Endodermal cell (in vitro differentiated cells): Measurements from ENCODE around the gene APIP. TPM values are rescaled to one million over a fixed set of nuclear protein-coding genes. Genes with fewer than 3 reads are reported as not detected.

Experiments used
- DNase-seq: peaks from one replicate; pipeline ENCODE4 v3.0.0-alpha.2; 2017
- H3K27ac ChIP-seq: 2 replicates; pipeline ENCODE4 v1.5.1; 2013; ENCODE audit warnings: mild to moderate bottlenecking, low read depth, low read length, moderate library complexity
- H3K27me3 ChIP-seq: 2 replicates; pipeline ENCODE4 v1.6.1; 2013; ENCODE audit warnings: mild to moderate bottlenecking, low read length, moderate library complexity; ENCODE audit not compliant: insufficient read depth, control insufficient read depth, poor library complexity, severe bottlenecking
- H3K36me3 ChIP-seq: 2 replicates; pipeline ENCODE4 v1.7.0; 2013; ENCODE audit warnings: mild to moderate bottlenecking, low read length, moderate library complexity; ENCODE audit not compliant: control insufficient read depth, insufficient read depth
- H3K4me1 ChIP-seq: one replicate; pipeline ENCODE4 v1.7.0; 2013; ENCODE audit warnings: low read length; ENCODE audit not compliant: control insufficient read depth, insufficient read depth
- H3K4me3 ChIP-seq: 2 replicates; pipeline ENCODE4 v1.5.1; 2013; ENCODE audit warnings: mild to moderate bottlenecking, low read length, moderate library complexity
- H3K9ac ChIP-seq: 2 replicates; pipeline ENCODE4 v1.6.1; 2013; ENCODE audit warnings: mild to moderate bottlenecking, low read length, moderate library complexity; ENCODE audit not compliant: poor library complexity, severe bottlenecking; ENCODE audit errors: extremely low read depth
- H3K9me3 ChIP-seq: 2 replicates; pipeline ENCODE4 v1.6.1; 2013; ENCODE audit warnings: mild to moderate bottlenecking, low read length, moderate library complexity; ENCODE audit not compliant: control insufficient read depth
- H3K27ac Mint-ChIP-seq: 2 replicates; pipeline ENCODE4 v1.8.0; 2020; ENCODE audit warnings: mixed read lengths
- H3K27me3 Mint-ChIP-seq: 2 replicates; pipeline ENCODE4 v1.8.0; 2021; ENCODE audit warnings: mild to moderate bottlenecking, mixed read lengths; ENCODE audit not compliant: insufficient read depth
- H3K36me3 Mint-ChIP-seq: 2 replicates; pipeline ENCODE4 v1.8.0; 2020; ENCODE audit warnings: low read depth, mixed read lengths
- H3K4me1 Mint-ChIP-seq: 2 replicates; pipeline ENCODE4 v1.8.0; 2020; ENCODE audit warnings: mixed read lengths
- H3K4me3 Mint-ChIP-seq: 2 replicates; pipeline ENCODE4 v1.8.0; 2020; ENCODE audit warnings: mild to moderate bottlenecking, moderate library complexity, mixed read lengths
- H3K9me3 Mint-ChIP-seq: 2 replicates; pipeline ENCODE4 v1.8.0; 2020; ENCODE audit warnings: mild to moderate bottlenecking, mixed read lengths
- WGBS, 2 experiments: methylation state at CpG; one replicate each; pipeline versions ENCODE4 v1.1.5 to v1.1.7; 2013; ENCODE audit warnings: missing lambda C conversion rate in 2 of 2, mixed read lengths in 1 of 2; ENCODE audit not compliant: insufficient coverage in 1 of 2, insufficient read length in 1 of 2; 5-methylcytosine and 5-hydroxymethylcytosine counted together
- total RNA-seq, 2 donors: library from RNA; stranded (reverse); fragmentation: NEBNext Ultra II Directional in 1 of 2; extraction: Animal tissue kit (Norgen Biotek cat#: 25700) in 1 of 2; gene quantifications; 2 replicates in 1 of 2; 3 replicates in 1 of 2; pipeline ENCODE4 v1.2.1, GENCODE V29; 2021
- TF ChIP-seq, protein P1 (sequence below): fragments of 200-600 bp; sonication (generic); conservative IDR thresholded peaks from 2 replicates; pipeline ENCODE4 v1.5.0; 2021; ENCODE audit warnings: antibody characterized with exemption, mild to moderate bottlenecking

The APIP gene
- total RNA-seq, 2 donors from 2014 or later = 31.8 to 46.2 TPM

DNA sequence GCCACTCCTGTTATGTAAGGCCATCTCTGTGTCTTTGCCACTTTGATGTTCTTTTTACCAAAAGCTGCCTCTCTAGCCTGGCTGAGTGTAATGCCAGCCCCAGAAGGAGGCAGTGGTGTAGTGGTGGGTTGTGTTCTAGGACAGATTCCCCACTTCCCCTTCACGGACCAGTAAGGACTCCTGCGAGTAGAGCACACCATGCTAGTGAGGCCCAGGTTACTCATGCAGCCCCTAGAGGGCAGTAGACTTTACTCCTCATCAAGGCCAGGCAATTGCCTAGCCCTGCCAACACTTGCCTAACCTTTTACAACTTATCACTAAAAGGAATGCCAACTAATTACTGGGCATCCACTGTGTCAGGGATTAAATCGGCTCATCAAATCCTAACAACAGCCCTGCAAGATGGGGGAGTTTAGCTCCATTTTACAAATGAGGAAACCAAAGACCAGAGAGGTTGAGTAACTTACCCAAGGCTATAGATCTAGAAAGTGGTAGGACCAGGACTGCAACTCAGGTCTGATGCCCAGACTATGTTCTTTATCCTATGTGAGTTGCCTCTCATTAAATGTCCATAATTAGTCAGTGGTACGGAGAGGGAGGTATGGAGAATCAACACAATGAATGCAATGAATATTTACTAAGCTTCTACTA is 75.3 kb downstream of the APIP start:
- Histone ChIP-seq H3K27ac (no peak overlapping the region), H3K9ac (no peak overlapping the region), H3K27me3 (no peaks in the 10 kb centered on the region), H3K9me3 (no peaks in the 10 kb centered on the region), H3K4me1 (no peaks in the 10 kb centered on the region), H3K36me3 (peaks cover 3% of the 10 kb centered on the region), H3K4me3 (no peak overlapping the region)
- Mint-ChIP-seq H3K4me1 (no peaks in the 10 kb centered on the region), H3K27me3 (no peaks in the 10 kb centered on the region), H3K36me3 (no peaks in the 10 kb centered on the region), H3K9me3 (no peaks in the 10 kb centered on the region), H3K27ac (no peak overlapping the region), H3K4me3 (no peak overlapping the region)
- 69 to 90% methylated on average over 2 to 4 of the region's 4 CpGs for WGBS, 2 experiments
- DNase-seq = peak; percentile 69
- TF ChIP-seq, protein P1, sequence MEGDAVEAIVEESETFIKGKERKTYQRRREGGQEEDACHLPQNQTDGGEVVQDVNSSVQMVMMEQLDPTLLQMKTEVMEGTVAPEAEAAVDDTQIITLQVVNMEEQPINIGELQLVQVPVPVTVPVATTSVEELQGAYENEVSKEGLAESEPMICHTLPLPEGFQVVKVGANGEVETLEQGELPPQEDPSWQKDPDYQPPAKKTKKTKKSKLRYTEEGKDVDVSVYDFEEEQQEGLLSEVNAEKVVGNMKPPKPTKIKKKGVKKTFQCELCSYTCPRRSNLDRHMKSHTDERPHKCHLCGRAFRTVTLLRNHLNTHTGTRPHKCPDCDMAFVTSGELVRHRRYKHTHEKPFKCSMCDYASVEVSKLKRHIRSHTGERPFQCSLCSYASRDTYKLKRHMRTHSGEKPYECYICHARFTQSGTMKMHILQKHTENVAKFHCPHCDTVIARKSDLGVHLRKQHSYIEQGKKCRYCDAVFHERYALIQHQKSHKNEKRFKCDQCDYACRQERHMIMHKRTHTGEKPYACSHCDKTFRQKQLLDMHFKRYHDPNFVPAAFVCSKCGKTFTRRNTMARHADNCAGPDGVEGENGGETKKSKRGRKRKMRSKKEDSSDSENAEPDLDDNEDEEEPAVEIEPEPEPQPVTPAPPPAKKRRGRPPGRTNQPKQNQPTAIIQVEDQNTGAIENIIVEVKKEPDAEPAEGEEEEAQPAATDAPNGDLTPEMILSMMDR = peak; percentile 85

DNA sequence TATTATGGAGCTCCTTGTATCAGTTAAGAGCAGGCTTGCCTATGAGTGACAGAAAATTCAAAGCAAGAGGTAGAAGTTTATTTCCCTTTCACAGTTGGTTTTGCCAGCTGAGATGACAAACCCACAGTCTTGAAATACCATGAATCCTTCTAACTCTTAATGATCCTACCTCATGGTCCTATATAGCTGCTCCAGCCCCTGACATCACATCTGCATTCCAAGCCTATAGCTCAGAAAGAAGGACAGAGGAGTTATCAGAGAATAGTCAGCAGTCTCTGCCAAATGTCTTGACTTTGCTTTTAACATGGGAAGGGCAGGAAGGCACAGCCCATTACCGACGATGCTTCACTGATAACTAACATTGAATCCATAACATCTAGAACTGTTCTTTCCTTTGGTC is 76.2 kb downstream of the APIP start:
- Histone ChIP-seq H3K27ac (no peak overlapping the region), H3K4me1 (no peaks in the 10 kb centered on the region), H3K9ac (no peak overlapping the region), H3K4me3 (no peak overlapping the region), H3K9me3 (no peaks in the 10 kb centered on the region), H3K36me3 (peaks cover 3% of the 10 kb centered on the region), H3K27me3 (no peaks in the 10 kb centered on the region)
- WGBS, 2 experiments = 90 to 95% methylated on average over 2 of the region's 2 CpGs
- Mint-ChIP-seq H3K4me1 (no peaks in the 10 kb centered on the region), H3K27ac (no peak overlapping the region), H3K27me3 (no peaks in the 10 kb centered on the region), H3K36me3 (peaks cover 3% of the 10 kb centered on the region), H3K9me3 (no peaks in the 10 kb centered on the region), H3K4me3 (no peak overlapping the region)
- DNase-seq = no peak
- TF ChIP-seq, protein P1 = no peak

DNA sequence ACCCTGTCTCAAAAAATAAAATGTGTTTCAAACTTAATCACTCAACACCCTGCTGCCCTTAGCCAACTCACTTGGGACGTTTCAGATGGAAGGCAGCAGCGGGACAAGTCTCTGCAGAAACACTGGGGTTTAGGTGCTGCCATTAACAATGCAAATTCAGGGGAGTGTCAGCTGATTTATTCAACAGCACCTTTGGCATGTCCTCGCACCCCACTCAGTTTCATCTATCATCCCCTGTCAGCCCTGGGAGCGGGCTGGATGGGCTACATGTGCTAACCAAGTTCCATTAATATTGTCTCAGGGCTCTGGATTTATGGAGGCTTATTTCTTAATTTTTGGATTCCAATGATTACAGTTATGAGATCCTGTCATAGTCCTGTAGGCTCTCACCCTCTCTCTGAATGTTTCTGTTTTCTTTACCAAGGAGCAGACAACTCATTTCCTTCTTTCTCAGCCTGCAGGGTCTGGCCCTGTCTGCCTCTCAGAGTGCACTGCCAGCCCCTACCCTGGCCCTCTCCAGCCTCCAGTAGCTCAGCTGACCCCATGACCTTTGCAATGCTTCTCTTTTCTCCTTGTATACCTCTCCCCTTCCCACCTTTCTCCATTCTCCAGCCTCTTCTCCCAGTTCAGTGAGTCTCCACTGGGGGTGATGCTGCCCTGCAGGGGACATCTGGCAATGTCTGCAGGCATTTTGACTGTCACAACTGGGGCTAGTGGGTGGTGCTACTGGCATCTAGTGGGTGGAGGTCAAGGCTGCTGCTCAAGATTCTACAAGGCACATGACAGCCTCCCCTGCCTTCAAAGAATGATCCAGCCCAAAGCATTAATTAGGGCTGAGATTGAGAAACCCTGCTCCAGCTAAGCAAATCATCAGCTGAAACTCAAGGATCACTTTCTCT is 79.0 kb downstream of the APIP start:
- no peaks in the 10 kb centered on the region for H3K9me3 Mint-ChIP-seq
- WGBS, 2 experiments = 86 to 88% methylated on average over 4 of the region's 4 CpGs
- no peaks in the 10 kb centered on the region for H3K27me3 ChIP-seq
- H3K36me3 ChIP-seq = peaks cover 3% of the 10 kb centered on the region
- H3K4me1 Mint-ChIP-seq = peaks cover 9% of the 10 kb centered on the region
- no peaks in the 10 kb centered on the region for H3K27me3 Mint-ChIP-seq
- H3K4me3 ChIP-seq = no peak overlapping the region
- H3K27ac ChIP-seq = no peak overlapping the region
- peak; percentile 69 for DNase-seq
- peaks cover 3% of the 10 kb centered on the region for H3K36me3 Mint-ChIP-seq
- H3K4me1 ChIP-seq = peaks cover 2% of the 10 kb centered on the region
- H3K27ac Mint-ChIP-seq = no peak overlapping the region
- TF ChIP-seq, protein P1 = peak; percentile 57
- no peak overlapping the region for H3K4me3 Mint-ChIP-seq
- H3K9me3 ChIP-seq = peaks cover 8% of the 10 kb centered on the region
- no peak overlapping the region for H3K9ac ChIP-seq
